NCI-H748 treated with DMSO at 0.1 percent for 48 hours (cell line): Measurements from ENCODE around the gene CLN6.

ENCODE experiments used
- DNase-seq: peaks from one replicate; lab custom pipeline; 2025; lab: John Stamatoyannopoulos, UW

Gene CLN6

GRCh38 chr15:68229386-68230156 is at the start of gene CLN6:
Gene CLN6, minus strand, starts transcription at chr15:68229728. Its CDS starts 144 bp downstream, at chr15:68229584.
- DNase-seq = peak; percentile 54

GRCh38 chr15:68278595-68279405 is 49.3 kb upstream of the CLN6 start:
- no peak for DNase-seq

- no peak for DNase-seq
Measured at GRCh38 chr15:68278345-68278594, 48.7 kb upstream of the CLN6 start.

- peak; percentile 49 for DNase-seq
Measured at GRCh38 chr15:68277603-68278344, 48.2 kb upstream of the CLN6 start, which contains the start of gene FEM1B. Gene FEM1B, plus strand, starts transcription at chr15:68277745. Its CDS starts 673 bp downstream, at chr15:68278418.

- DNase-seq = no peak
Measured at GRCh38 chr15:68277131-68277602, 47.6 kb upstream of the CLN6 start.

- DNase-seq = no peak
Measured at GRCh38 chr15:68276668-68277067, 47.1 kb upstream of the CLN6 start.

GRCh38 chr15:68275165-68275746 is 45.7 kb upstream of the CLN6 start:
- DNase-seq = no peak

- no peak for DNase-seq
Measured at GRCh38 chr15:68274201-68274848, 44.8 kb upstream of the CLN6 start.

- no peak for DNase-seq
Measured at GRCh38 chr15:68272721-68273271, 43.3 kb upstream of the CLN6 start.

- DNase-seq = no peak
Measured at GRCh38 chr15:68271854-68272471, 42.4 kb upstream of the CLN6 start.

- DNase-seq = no peak
Measured at GRCh38 chr15:68268405-68268804, 38.9 kb upstream of the CLN6 start.

GRCh38 chr15:68265674-68266073 is 36.1 kb upstream of the CLN6 start:
- no peak for DNase-seq

- no peak for DNase-seq
Measured at GRCh38 chr15:68265081-68265480, 35.6 kb upstream of the CLN6 start.

- no peak for DNase-seq
Measured at GRCh38 chr15:68264282-68264681, 34.8 kb upstream of the CLN6 start.

- no peak for DNase-seq
Measured at GRCh38 chr15:68262514-68263356, 33.2 kb upstream of the CLN6 start.

GRCh38 chr15:68261980-68262379 is 32.5 kb upstream of the CLN6 start:
- no peak for DNase-seq

GRCh38 chr15:68261241-68261640 is 31.7 kb upstream of the CLN6 start:
- no peak for DNase-seq

GRCh38 chr15:68259883-68260282 is 30.4 kb upstream of the CLN6 start:
- no peak for DNase-seq

GRCh38 chr15:68258692-68259091 is 29.2 kb upstream of the CLN6 start:
- DNase-seq = no peak
